Heart left ventricle (tissue), 16 donors: ENCODE data around the gene NME5. TPM values are rescaled to one million over a fixed set of nuclear protein-coding genes. Genes with fewer than 3 reads are reported as not detected.
"Not testable (repeated sequence)": the region's sequence is repeated elsewhere in the genome, so short reads cannot be mapped to it uniquely, and the experiment has no call there.

Experiments
- ATAC-seq, 4 donors: fragments of 200-7000 bp; cut with Tn5 transposase; one replicate each; pipeline ENCODE4 v1.9.1; 2020 to 2022; ENCODE audit warnings: moderate library complexity in 4 of 4, mild to moderate bottlenecking in 3 of 4, moderate number of reproducible peaks in 1 of 4
- DNase-seq, 5 donors: peaks; one replicate each; pipeline ENCODE4 v3.0.0-alpha.2; 2020
- H3K27ac ChIP-seq, 12 donors: fragments of 200-600 bp; sonication (generic) in 4 of 12; one replicate each; pipeline versions ENCODE4 v1.5.0 to v1.8.0; 2016 to 2022; ENCODE audit warnings: mild to moderate bottlenecking in 2 of 12
- H3K27me3 ChIP-seq, 9 donors: fragments of 200-600 bp; sonication (generic) in 2 of 9; one replicate each; pipeline versions ENCODE4 v1.5.1 to v1.8.0; 2016 to 2022; ENCODE audit warnings: mild to moderate bottlenecking in 3 of 9
- H3K36me3 ChIP-seq, 9 donors: fragments of 200-600 bp; sonication (generic) in 2 of 9; one replicate each; pipeline versions ENCODE4 v1.5.0 to v1.8.0; 2018 to 2022; ENCODE audit warnings: mild to moderate bottlenecking in 2 of 9
- H3K4me1 ChIP-seq, 12 donors: fragments of 200-600 bp; sonication (generic) in 4 of 12; one replicate each; pipeline versions ENCODE4 v1.5.0 to v1.8.0; 2016 to 2022; ENCODE audit warnings: mild to moderate bottlenecking in 3 of 12
- H3K4me3 ChIP-seq, 12 donors: fragments of 200-600 bp; sonication (generic) in 4 of 12; one replicate each; pipeline versions ENCODE4 v1.5.0 to v1.8.0; 2017 to 2022; ENCODE audit warnings: mild to moderate bottlenecking in 9 of 12, moderate library complexity in 4 of 12
- H3K9me3 ChIP-seq, 12 donors: fragments of 200-600 bp; sonication (generic) in 4 of 12; one replicate each; pipeline versions ENCODE4 v1.5.0 to v1.8.0; 2016 to 2022; ENCODE audit warnings: mild to moderate bottlenecking in 1 of 12
- CTCF ChIP-seq, 12 donors: fragments of 200-600 bp; sonication (generic) in 4 of 12; IDR thresholded peaks; one replicate each; pipeline versions ENCODE4 v1.5.0 to v1.8.0; 2018 to 2022; ENCODE audit warnings: antibody characterized with exemption in 12 of 12, mild to moderate bottlenecking in 5 of 12
- POLR2A ChIP-seq, 2 donors: fragments of 450-650 bp; IDR thresholded peaks; one replicate each; pipeline ENCODE4 v1.6.1; 2017; ENCODE audit warnings: antibody characterized with exemption in 2 of 2, mild to moderate bottlenecking in 2 of 2, moderate library complexity in 2 of 2
- WGBS, 4 donors: extraction: QIAGEN DNeasy Blood & Tissue Kit in 2 of 4; methylation state at CpG; one replicate each; pipeline versions ENCODE4 v1.1.5 to v1.1.7; 2013 to 2018; 5-methylcytosine and 5-hydroxymethylcytosine counted together
- intact Hi-C, 10 donors: fragments of 100-400 bp; cut with DNase I; formaldehyde crosslinking; loops; one replicate each; pipeline versions ENCODE4 v1.11.1 to v1.14.2; 2022
- polyA plus RNA-seq, 2 donors: library from polyadenylated mRNA; stranded (reverse); fragments of 200-250 nt; gene quantifications; one replicate each; pipeline ENCODE4 v1.2.3, GENCODE V29; 2013
- total RNA-seq, 9 donors: library from RNA; depleted of rRNA in 2 of 9; stranded (reverse); fragments of >200 nt in 2 of 9; fragmentation: NEBNext Ultra II Directional in 3 of 9; extraction: Animal tissue kit (Norgen Biotek cat#: 25700) in 3 of 9; gene quantifications; one replicate each; pipeline versions ENCODE4 v1.1.0 to v1.2.4, GENCODE V29; 2016 to 2023
- donor health status: ischemic (EF 13 %, LVEDD 7.1; RV severe dilation, severe dysfunction).
- donor health status: healthy with polysubstance abuse.
- donor health status: DM: no; HTN: yes; CAD: no.
- donor health status: DM: no; HTN: no; CAD: no.
- donor health status: ischemic (EF 25% LVEDD 6.9; RV normal size, moderate dysfunction).
- donor health status: ischemic (EF 25% LVEDD 5.7; RV mildly dilated, moderate dysfunction).
- donor health status: healthy.
- donor health status: DM: yes; HTN: yes; CAD: no.
- donor health status: ischemic (EF 35%, LVEDD 5.7; RV mildly dilated, moderate dysfunction).
- donor health status: nonischemic (EF 11% LVEDD 7.7; RV severe dilation, severe dysfunction).
- donor health status: DM: yes; HTN: yes; CAD: no.
- donor health status: PGD.
- donor health status: ischemic (EF 29% LVEDD 5.4; RV normal size, mild dysfunction).
- donor health status: nonischemic (EF 23%, LVEDD 6.1; RV moderate dilation, normal function).

The NME5 gene
- total and polyA plus RNA-seq, 11 donors: 0.50 to 5.1 (median 3.4) TPM

- no peak for DNase-seq
- H3K4me3 ChIP-seq: no peak overlapping the region
- H3K4me1 ChIP-seq: no peaks in the 10 kb centered on the region
- H3K27me3 ChIP-seq: no peaks in the 10 kb centered on the region
- TF ChIP-seq CTCF (IDR thresholded peaks at IDR 0.05) (no peak), POLR2A (IDR thresholded peaks at IDR 0.05) (no peak)
- no peaks in the 10 kb centered on the region for H3K9me3 ChIP-seq
- intact Hi-C loops: no loop called here
- peaks cover 8 to 100% (median 100%) of the 10 kb centered on the region in 9 donors for H3K36me3 ChIP-seq
- no peak overlapping the region for H3K27ac ChIP-seq
- ATAC-seq: no peak
These were observed 24.5 kb upstream of the NME5 start for GRCh38 chr5:138163721-138164120.

DNA sequence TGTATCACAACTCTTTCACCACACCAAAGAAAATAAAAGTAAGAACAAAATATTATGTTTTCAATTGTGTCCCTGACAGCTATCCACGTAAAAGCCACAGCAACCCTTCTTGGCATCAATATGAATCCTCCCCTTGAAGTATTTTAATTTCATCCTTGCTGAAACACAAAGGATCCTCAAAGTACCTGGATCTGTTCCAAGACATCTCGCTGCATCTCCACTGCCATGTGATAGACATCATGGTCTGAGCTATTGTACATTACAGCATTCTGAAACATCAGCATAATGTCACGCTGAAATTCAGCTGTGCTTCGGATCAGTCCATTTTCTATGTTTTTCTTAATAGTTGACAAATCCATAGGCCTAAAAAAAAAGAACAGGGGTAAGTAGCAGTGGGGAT is 21.5 kb upstream of the NME5 start:
- no peak for ATAC-seq
- intact Hi-C loops: no loop called here
- 85 to 94% (median 92%) methylated on average over 4 of the region's 4 CpGs for WGBS, 4 donors
- TF ChIP-seq CTCF (IDR thresholded peaks at IDR 0.05) (no peak), POLR2A (IDR thresholded peaks at IDR 0.05) (no peak)
- H3K27ac ChIP-seq: no peak overlapping the region
- peaks cover 8 to 100% (median 95%) of the 10 kb centered on the region in 9 donors for H3K36me3 ChIP-seq
- H3K4me1 ChIP-seq: no peaks in the 10 kb centered on the region
- DNase-seq: no peak
- no peaks in the 10 kb centered on the region for H3K9me3 ChIP-seq
- no peaks in the 10 kb centered on the region for H3K27me3 ChIP-seq
- no peak overlapping the region for H3K4me3 ChIP-seq

GRCh38 chr5:138159666-138160065 is 20.4 kb upstream of the NME5 start:
- Histone ChIP-seq H3K27ac (no peak overlapping the region), H3K9me3 (no peaks in the 10 kb centered on the region), H3K27me3 (no peaks in the 10 kb centered on the region), H3K36me3 (peaks cover 8 to 90% (median 85%) of the 10 kb centered on the region in 9 donors), H3K4me1 (no peaks in the 10 kb centered on the region), H3K4me3 (no peak overlapping the region)
- no peak for DNase-seq
- no peak for TF ChIP-seq POLR2A (IDR thresholded peaks at IDR 0.05)
- TF ChIP-seq CTCF (IDR thresholded peaks at IDR 0.05): no peak
- ATAC-seq: no peak
- intact Hi-C loops: no loop called here
- WGBS, 4 donors: 88 to 93% (median 93%) methylated on average over 5 of the region's 5 CpGs

DNA sequence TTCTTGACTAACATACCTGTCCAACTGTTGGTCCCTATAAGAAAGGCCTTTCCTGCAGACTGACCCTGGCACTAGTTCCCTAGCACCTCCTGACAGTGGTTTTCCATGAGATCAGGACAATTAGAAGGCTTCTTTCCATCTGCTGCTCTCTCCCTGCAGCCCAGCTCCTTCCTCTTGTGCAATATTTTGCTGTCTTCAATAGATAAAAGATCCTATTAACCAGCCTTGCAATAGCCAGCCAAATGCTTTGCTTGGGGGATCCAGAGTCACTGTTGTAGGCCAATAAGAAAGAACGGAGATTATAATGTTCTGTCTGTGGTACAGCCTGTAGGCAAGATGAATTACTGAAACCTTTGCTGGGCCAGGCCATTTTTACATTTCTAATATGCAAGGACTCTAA is 18.4 kb upstream of the NME5 start:
- Histone ChIP-seq H3K27me3 (no peaks in the 10 kb centered on the region), H3K9me3 (no peaks in the 10 kb centered on the region), H3K4me1 (no peaks in the 10 kb centered on the region), H3K27ac (no peak overlapping the region), H3K4me3 (no peak overlapping the region), H3K36me3 (peaks cover 8 to 69% (median 64%) of the 10 kb centered on the region in 9 donors)
- ATAC-seq (no peak), DNase-seq (no peak)
- intact Hi-C loops: no loop called here
- WGBS, 4 donors: 82 to 95% (median 93%) methylated on average over 1 of the region's 1 CpG
- TF ChIP-seq CTCF (IDR thresholded peaks at IDR 0.05) (no peak), POLR2A (IDR thresholded peaks at IDR 0.05) (no peak)

DNA sequence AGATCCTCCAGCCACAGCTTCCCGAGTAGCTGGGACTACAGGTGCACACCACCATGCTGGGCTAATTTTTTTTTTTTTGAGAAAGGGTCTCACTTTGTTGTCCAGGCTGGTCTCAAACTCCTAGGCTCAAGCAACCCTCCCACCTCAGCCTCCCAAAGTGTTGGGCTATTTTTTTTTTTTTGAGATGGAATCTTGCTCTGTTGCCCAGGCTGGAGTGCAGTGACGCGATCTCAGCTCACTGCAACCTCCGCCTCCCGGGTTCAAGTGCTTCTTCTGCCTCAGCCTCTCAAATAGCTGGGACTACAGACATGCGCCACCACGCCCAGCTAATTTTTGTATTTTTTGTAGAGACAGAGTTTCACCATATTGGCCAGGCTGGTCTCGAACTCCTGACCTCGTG is 16.7 kb upstream of the NME5 start:
- H3K9me3 ChIP-seq, intact Hi-C loops, DNase-seq, H3K27ac ChIP-seq, H3K27me3 ChIP-seq, H3K4me1 ChIP-seq, H3K4me3 ChIP-seq, ATAC-seq: not testable (repeated sequence)
- peaks cover under 1 to 53% (median 48%) of the 10 kb centered on the region in 9 donors for H3K36me3 ChIP-seq
- WGBS, 4 donors: 97 to 98% (median 97%) methylated on average over 9 of the region's 9 CpGs
